GM18499 (cell line): Measurements from ENCODE around the gene BAIAP2.
"Not testable (repeated sequence)": the region's sequence is repeated elsewhere in the genome, so short reads cannot be mapped to it uniquely, and the experiment has no call there.

Source experiments
- ATAC-seq: cut with Tn5 transposase; IDR thresholded peaks from one replicate; pipeline ENCODE4 v1.9.1; 2021; ENCODE audit warnings: moderate number of reproducible peaks; ENCODE audit not compliant: insufficient read depth, unreplicated experiment

Gene BAIAP2

GRCh38 chr17:81000631-81001357 lies 34.2 kb upstream of the BAIAP2 start:
- ATAC-seq, result no peak

- no peak for ATAC-seq
These were observed 33.0 kb upstream of the BAIAP2 start for GRCh38 chr17:81002013-81002384.

GRCh38 chr17:81002409-81003361 lies 32.3 kb upstream of the BAIAP2 start:
- ATAC-seq, result no peak

- no peak for ATAC-seq
These were observed 31.1 kb upstream of the BAIAP2 start for GRCh38 chr17:81003711-81004475.

GRCh38 chr17:81006891-81007290 lies 28.1 kb upstream of the BAIAP2 start:
- no peak for ATAC-seq

- no peak for ATAC-seq
These were observed 26.8 kb upstream of the BAIAP2 start for GRCh38 chr17:81008140-81008539.

- ATAC-seq, result no peak
These were observed 25.8 kb upstream of the BAIAP2 start for GRCh38 chr17:81009136-81009535.

- ATAC-seq, result no peak
These were observed 24.0 kb upstream of the BAIAP2 start for GRCh38 chr17:81010935-81011334.

GRCh38 chr17:81011951-81012350 lies 23.0 kb upstream of the BAIAP2 start:
- ATAC-seq, result no peak

GRCh38 chr17:81012574-81013447 lies 22.1 kb upstream of the BAIAP2 start:
- no peak for ATAC-seq

GRCh38 chr17:81013642-81014041 lies 21.3 kb upstream of the BAIAP2 start:
- ATAC-seq, result no peak

- no peak for ATAC-seq
These were observed 19.8 kb upstream of the BAIAP2 start for GRCh38 chr17:81015136-81015535.

- ATAC-seq, result no peak
These were observed 18.4 kb upstream of the BAIAP2 start for GRCh38 chr17:81016575-81016974.

- ATAC-seq, result not testable (repeated sequence)
These were observed 17.6 kb upstream of the BAIAP2 start for GRCh38 chr17:81017330-81017729.

- ATAC-seq, result no peak
These were observed 16.7 kb upstream of the BAIAP2 start for GRCh38 chr17:81018044-81018802.

GRCh38 chr17:81019563-81020442 lies 15.1 kb upstream of the BAIAP2 start:
- no peak for ATAC-seq

- no peak for ATAC-seq
These were observed 14.5 kb upstream of the BAIAP2 start for GRCh38 chr17:81020443-81020766.

GRCh38 chr17:81020767-81021497 lies 14.0 kb upstream of the BAIAP2 start:
- ATAC-seq, result no peak
